Ascending aorta (tissue), 2 donors: ENCODE results near the gene SLC22A23. TPM values are rescaled to one million over a fixed set of nuclear protein-coding genes. Genes with fewer than 3 reads are reported as not detected.

Source experiments
- DNase-seq, 2 donors: peaks; one replicate each; pipeline ENCODE4 v3.0.0-alpha.2; 2019; ENCODE audit warnings: low spot score in 2 of 2
- H3K27ac ChIP-seq, 2 donors: fragments of 200-600 bp; sonication (generic); one replicate each; pipeline ENCODE4 v1.5.1; 2016 to 2017; ENCODE audit warnings: mild to moderate bottlenecking in 1 of 2
- H3K27me3 ChIP-seq: fragments of 200-600 bp; sonication (generic); one replicate; pipeline ENCODE4 v1.5.1; 2017
- H3K36me3 ChIP-seq, 2 donors: fragments of 200-600 bp; sonication (generic); one replicate each; pipeline ENCODE4 v1.5.1; 2016
- H3K4me1 ChIP-seq, 2 donors: fragments of 200-600 bp; sonication (generic); one replicate each; pipeline ENCODE4 v1.5.1; 2016 to 2017; ENCODE audit warnings: mild to moderate bottlenecking in 1 of 2
- H3K4me3 ChIP-seq, 2 donors: fragments of 200-600 bp; sonication (generic); one replicate each; pipeline ENCODE4 v1.5.1; 2016 to 2017; ENCODE audit warnings: mild to moderate bottlenecking in 1 of 2
- H3K9me3 ChIP-seq, 2 donors: fragments of 200-600 bp; sonication (generic); one replicate each; pipeline ENCODE4 v1.5.1; 2016
- intact Hi-C: fragments of 100-400 bp; cut with DNase I; formaldehyde crosslinking; loops from one replicate; pipeline ENCODE4 v1.15.1; 2023
- total RNA-seq: library from RNA; depleted of rRNA; stranded (reverse); fragments of >200 nt; gene quantifications from one replicate; pipeline ENCODE4 v1.1.0, GENCODE V29; 2016
- TF ChIP-seq, protein P1 (sequence below), 3 experiments: fragments of 200-600 bp in 2 of 3; fragments of 450-650 bp in 1 of 3; sonication (generic) in 2 of 3; IDR thresholded peaks; one replicate each; pipeline ENCODE4 v1.5.1; 2016 to 2019; ENCODE audit warnings: antibody characterized with exemption in 3 of 3, mild to moderate bottlenecking in 1 of 3, moderate library complexity in 1 of 3

Gene SLC22A23
- total RNA-seq, 1 donor from 2014 or later, result 42.0 TPM

DNA sequence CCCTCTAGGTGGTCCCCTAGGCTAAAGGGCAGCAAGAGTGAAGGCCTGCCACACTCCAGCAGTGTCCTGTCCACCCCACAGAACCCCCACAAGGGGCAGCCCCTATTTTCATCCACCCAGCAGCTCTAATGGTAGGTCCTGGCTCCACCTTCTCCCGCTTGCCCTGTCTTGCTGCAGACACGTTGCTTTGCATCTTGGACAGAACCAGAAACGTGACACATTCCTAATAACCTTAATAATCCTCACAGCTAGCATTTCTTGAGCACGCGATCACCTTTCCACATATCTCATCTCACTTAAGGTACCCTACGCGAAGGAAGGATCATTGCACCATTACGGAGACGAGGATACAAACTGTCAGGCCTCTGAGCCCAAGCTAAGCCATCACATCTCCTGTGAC lies 11.7 kb upstream of the SLC22A23 start:
- H3K27ac ChIP-seq, result no peak overlapping the region
- TF ChIP-seq, protein P1, sequence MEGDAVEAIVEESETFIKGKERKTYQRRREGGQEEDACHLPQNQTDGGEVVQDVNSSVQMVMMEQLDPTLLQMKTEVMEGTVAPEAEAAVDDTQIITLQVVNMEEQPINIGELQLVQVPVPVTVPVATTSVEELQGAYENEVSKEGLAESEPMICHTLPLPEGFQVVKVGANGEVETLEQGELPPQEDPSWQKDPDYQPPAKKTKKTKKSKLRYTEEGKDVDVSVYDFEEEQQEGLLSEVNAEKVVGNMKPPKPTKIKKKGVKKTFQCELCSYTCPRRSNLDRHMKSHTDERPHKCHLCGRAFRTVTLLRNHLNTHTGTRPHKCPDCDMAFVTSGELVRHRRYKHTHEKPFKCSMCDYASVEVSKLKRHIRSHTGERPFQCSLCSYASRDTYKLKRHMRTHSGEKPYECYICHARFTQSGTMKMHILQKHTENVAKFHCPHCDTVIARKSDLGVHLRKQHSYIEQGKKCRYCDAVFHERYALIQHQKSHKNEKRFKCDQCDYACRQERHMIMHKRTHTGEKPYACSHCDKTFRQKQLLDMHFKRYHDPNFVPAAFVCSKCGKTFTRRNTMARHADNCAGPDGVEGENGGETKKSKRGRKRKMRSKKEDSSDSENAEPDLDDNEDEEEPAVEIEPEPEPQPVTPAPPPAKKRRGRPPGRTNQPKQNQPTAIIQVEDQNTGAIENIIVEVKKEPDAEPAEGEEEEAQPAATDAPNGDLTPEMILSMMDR (IDR thresholded peaks at IDR 0.05), result no peak
- intact Hi-C loops, result no loop called here

DNA sequence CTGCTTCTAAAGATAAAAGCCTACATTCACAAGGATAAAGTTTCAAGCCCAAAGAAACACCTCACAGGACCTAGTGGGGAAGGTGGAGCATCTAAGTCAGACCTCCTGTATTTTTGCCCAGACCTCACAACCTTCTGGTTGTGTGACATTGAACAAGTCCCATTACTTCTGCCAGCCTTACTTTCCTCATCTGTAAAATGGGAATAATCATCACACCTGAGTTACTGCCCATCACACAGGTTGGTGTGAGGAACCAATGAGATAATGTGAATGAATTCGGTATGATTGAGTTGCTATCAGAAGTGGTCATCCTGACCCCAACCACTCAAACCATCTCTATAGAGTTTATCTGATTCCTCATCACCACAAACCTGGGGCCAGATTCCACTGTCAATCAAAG lies 11.1 kb upstream of the SLC22A23 start:
- DNase-seq, result no peak
- H3K9me3 ChIP-seq, result no peaks in the 10 kb centered on the region
- H3K36me3 ChIP-seq, result no peaks in the 10 kb centered on the region
- H3K4me3 ChIP-seq, result no peak overlapping the region
- TF ChIP-seq, protein P1 (IDR thresholded peaks at IDR 0.05), result no peak
- intact Hi-C loops, result no loop called here
- no peaks in the 10 kb centered on the region for H3K4me1 ChIP-seq
- no peaks in the 10 kb centered on the region for H3K27me3 ChIP-seq
- no peak overlapping the region for H3K27ac ChIP-seq

More for the DNA sequence above, 11.7 kb upstream of the SLC22A23 start:
- Histone ChIP-seq H3K4me3 (no peak overlapping the region), H3K9me3 (no peaks in the 10 kb centered on the region), H3K27me3 (no peaks in the 10 kb centered on the region), H3K4me1 (no peaks in the 10 kb centered on the region), H3K36me3 (no peaks in the 10 kb centered on the region)
- no peak for DNase-seq

DNA sequence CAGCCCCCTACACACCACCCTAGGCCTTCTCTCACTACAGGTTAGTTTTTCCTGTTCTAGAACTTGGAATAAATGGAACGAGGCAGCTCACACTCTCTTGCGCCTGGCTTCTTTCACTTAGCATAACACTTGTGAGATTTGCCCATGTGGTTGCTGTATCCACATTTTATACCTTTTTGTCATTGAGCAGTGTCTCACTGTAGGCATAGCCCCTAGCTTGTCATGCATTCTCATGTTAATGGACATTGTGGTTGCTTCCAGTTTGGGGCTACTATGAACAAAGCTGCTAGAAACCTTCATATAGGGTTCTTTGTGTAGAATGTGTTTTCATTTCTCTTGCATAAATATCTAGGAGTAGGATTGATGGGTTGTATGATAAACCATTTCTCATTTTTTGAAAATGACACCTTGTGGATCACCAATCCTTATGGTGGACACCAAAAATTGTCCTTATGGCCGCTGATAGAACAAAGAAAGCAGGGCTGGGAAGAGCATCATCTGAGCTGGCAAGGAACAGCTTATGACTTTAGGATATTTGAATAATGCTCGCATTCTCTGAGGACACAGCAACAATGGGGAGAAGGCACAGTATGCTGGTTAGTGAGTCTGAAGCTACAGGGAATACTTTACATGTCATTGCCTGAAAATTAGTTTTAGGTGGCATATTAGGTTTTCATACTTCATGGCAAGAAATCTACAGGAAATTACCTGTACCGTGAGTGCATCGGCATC lies 9.8 kb upstream of the SLC22A23 start:
- H3K36me3 ChIP-seq, result no peaks in the 10 kb centered on the region
- intact Hi-C loops, result no loop called here
- TF ChIP-seq, protein P1 (IDR thresholded peaks at IDR 0.05), result no peak
- H3K4me1 ChIP-seq, result no peaks in the 10 kb centered on the region
- H3K9me3 ChIP-seq, result no peaks in the 10 kb centered on the region
- H3K27ac ChIP-seq, result no peak overlapping the region
- H3K4me3 ChIP-seq, result no peak overlapping the region
- H3K27me3 ChIP-seq, result no peaks in the 10 kb centered on the region
- no peak for DNase-seq

DNA sequence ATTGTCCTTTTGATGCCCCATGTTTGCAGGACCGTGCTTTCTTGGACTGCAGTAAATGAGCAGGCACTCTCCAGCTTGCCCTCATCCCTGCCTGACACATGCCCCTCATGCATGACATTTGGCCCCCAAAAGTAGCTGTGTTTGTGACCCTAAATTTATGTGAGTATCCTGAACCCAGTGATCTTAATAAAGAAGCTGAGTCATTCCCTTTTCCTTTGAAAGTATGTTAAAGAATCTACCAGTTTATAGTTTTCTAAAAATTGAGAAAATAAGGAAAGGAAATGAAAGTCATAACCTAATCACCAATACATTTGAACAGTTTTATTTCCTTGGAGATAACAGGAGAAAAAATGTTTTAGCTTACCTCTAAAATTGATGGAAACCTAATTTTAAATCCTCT lies 3.4 kb upstream of the SLC22A23 start:
- Histone ChIP-seq H3K27me3 (no peaks in the 10 kb centered on the region), H3K36me3 (no peaks in the 10 kb centered on the region), H3K4me1 (peaks cover 3 to 5% of the 10 kb centered on the region in 2 donors), H3K9me3 (no peaks in the 10 kb centered on the region), H3K27ac (no peak overlapping the region), H3K4me3 (no peak overlapping the region)
- TF ChIP-seq, protein P1 (IDR thresholded peaks at IDR 0.05), result no peak
- DNase-seq, result no peak
- intact Hi-C loops, result no loop called here

DNA sequence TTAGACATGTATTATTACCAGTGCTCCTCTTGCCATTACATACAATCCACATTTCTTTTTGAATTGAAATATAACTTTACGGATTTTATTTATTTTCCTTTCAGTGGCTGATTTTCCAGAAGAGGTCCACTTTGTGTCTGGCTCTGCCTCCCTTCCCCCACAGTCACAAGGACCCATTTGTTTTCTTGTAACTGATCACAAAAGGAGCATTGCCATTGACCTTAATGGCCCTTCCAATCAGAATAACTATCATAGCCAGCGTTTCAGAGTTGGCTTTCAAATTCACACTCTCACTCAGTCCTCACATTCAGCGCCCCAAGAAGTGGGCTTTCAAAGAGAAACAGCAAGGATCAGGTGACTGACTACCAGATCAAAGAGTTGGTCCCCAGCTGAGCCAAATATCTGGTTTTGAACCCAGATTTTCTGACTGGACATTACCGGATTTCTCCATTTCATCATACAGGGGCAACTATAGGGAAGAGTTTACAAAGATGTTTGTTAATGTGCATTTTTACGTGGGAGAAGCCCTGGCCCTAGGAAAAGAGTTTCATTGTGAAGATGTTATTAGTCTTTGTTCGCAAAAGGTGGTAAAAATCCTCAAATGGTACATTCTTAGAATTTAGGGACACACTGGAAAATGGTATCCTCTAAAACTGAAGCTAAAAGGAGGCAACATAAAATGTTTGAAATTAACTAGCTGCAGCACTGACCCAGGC lies 2.0 kb upstream of the SLC22A23 start:
- H3K9me3 ChIP-seq, result no peaks in the 10 kb centered on the region
- no peak for DNase-seq
- H3K36me3 ChIP-seq, result no peaks in the 10 kb centered on the region
- H3K4me1 ChIP-seq, result peaks cover 5 to 8% of the 10 kb centered on the region in 2 donors
- TF ChIP-seq, protein P1 (IDR thresholded peaks at IDR 0.05), result no peak
- no peak overlapping the region for H3K27ac ChIP-seq
- no peaks in the 10 kb centered on the region for H3K27me3 ChIP-seq
- intact Hi-C loops, result loop anchor here (5.0 to 10.0 kb wide), 3 partner anchors 177 to 526 kb away; no protein-coding TSS in a partner anchor
- H3K4me3 ChIP-seq, result no peak overlapping the region
